HG03039 (cell line): ENCODE results near the gene ID3.
"Not testable (repeated sequence)": the region's sequence is repeated elsewhere in the genome, so short reads cannot be mapped to it uniquely, and the experiment has no call there.

Source experiments
- ATAC-seq: cut with Tn5 transposase; IDR thresholded peaks from one replicate; pipeline ENCODE4 v1.9.1; 2021; ENCODE audit warnings: mild to moderate bottlenecking, moderate library complexity; ENCODE audit not compliant: unreplicated experiment

ID3 gene

DNA sequence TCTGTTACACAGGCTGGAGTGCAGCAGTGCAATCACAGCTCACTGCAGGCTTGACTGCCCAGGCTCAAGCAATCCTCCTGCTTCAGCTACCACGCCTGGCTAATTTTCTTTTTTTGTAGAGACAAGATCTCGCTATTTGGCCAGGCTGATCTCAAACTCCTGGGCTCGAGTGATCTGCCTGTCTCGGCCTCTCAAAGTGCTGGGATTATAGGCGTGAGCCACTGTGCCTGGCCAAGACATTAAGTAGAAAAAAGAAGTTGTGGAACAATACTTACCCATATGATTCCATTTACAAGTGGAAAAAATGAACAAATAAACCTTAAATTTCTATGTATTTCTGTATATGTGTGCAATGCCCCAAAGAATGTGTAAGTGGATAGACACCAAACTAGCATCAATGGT, 30.3 kb upstream of the ID3 start:
- no peak for ATAC-seq

DNA sequence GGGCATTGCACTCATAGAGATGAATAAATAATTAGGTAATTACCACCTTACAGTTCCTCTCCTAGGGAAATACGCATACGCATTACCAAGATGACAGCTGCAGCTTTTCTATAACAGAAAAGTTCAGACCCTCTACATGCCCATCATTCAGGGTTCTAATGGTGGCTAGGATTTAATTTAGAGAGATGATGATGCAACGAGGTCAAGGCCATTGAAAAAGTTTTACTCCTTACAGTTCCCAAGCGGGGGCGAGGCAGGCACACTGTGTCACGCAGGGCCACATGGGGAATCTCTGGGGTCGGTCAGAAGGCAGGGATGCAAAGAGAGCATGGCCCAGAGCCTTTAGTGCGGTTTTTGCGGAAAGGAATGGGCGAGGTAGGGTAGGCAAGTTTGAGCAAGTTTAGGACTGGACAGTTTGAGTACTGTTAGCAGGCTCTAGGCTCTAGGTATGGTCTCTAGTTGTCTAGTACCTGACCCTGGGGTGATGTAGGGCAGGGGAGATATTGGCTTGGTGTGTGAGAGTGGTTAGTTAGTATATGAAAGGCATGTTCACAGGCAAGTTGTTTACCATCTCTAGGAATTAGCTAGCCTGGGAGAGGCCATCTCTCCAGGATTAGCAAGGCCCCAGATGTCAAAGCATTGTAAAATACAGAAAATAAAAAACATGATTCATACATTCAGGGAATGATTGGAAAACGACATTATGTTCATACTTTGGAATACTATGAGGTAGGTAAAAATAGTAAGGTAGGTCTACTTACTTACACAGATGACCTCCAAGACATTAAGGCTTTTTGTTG, 29.6 kb upstream of the ID3 start:
- ATAC-seq: no peak

DNA sequence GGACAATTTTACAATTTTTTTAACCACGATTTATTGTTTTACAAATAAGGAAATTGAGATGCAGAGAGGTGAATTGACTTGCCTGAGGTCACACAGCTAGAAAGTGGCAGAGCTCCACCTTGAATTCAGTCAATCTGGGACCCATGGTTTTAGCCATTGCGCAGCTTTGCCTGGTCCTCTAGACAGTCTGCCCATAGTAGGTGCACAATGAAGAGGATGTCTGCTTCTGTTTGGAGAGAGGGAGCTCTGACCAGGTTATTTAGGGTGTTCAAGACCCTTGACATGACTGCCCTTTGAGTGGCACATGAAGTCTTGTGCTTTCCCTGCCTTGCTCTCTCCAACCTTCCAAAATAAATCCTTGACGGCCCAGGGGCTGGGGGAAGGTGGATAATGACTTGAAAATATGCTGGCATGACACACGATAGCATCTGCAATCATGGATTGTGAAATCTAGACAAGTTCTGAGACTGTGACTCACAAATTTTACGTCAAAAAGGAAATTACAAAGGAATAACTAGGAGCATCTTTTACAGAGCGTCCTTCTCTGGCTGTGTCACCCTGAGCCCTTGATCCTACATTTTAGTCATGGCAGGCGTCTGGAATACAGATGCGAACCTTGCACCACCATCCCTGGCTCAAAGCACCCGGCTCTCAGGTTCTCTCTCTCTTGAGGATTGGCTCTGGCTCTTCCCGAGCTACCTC, 26.2 kb upstream of the ID3 start:
- ATAC-seq: no peak

DNA sequence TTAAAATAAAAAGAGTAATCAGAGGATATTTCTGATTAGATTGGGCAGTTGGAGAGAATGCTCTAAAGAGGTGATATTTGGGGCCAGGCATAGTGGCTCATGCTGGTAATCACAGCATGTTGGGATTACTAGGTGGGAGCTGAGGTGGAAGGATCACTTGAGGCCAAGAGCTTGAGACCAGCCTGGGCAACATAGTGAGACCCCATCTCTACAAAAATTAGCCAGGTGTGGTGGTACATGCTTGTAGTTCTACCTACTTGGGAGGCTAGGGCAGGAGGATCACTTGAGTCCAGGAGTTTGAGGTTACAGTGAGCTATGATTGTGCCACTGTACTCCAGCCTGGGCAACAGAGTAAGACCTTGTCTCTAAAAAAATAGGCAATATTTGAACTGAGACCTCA, 24.4 kb upstream of the ID3 start:
- not testable (repeated sequence) for ATAC-seq

DNA sequence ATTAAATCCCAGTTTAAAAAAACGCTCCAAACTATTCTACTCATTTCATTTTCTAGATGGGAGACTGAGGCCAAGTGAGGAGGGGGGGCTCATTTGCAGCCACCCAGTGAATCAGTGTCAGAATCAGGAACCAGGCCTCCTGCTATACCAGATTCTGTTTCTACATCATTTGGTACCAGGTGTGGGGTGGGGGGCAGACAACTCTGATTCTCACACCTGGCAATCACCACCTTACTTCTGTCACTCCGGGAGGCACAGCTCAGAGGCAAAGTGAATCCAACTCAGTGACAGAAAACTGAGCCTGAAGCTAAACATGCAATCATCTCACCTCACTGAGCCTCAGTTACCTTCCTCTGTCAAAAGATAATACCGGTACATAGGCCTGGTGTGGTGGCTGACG, 23.5 kb upstream of the ID3 start:
- ATAC-seq: no peak

DNA sequence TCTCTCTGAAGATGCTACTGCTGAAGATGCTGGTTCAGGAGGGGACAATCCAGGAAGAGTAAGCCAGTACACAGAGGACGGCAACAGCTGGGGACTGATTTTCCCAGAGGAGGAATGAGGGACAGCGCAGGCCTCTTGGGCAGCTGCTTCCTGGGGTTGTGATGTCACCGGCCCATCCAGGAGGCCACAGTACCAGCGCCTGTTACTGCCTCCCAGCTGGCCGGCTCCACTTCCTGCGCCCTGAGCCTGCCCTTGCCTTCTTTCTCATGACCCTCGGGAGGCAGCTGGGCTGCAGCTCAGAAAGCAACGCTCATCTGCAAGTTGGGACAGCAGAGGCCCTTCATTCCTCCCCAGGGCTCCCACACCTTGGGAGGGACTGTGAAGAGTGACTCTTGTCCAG, 21.9 kb upstream of the ID3 start:
- ATAC-seq: no peak

DNA sequence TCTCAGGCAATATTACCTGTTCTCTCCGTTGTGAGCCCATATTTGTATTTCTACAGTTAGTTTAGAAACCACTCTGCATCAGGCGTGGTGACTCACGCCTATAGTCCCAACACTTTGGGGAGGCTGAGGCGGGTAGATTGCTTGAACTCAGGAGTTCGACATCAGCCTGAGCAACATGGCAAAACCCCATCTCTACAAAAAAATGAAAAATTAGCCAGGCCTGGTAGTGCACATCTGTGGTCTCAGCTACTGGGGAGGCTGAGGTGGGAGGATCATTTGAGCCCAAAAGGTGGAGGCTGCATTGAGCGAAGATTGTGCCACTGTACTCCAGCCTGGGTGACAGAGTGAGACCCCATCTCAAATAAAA, 19.7 kb upstream of the ID3 start:
- no peak for ATAC-seq

DNA sequence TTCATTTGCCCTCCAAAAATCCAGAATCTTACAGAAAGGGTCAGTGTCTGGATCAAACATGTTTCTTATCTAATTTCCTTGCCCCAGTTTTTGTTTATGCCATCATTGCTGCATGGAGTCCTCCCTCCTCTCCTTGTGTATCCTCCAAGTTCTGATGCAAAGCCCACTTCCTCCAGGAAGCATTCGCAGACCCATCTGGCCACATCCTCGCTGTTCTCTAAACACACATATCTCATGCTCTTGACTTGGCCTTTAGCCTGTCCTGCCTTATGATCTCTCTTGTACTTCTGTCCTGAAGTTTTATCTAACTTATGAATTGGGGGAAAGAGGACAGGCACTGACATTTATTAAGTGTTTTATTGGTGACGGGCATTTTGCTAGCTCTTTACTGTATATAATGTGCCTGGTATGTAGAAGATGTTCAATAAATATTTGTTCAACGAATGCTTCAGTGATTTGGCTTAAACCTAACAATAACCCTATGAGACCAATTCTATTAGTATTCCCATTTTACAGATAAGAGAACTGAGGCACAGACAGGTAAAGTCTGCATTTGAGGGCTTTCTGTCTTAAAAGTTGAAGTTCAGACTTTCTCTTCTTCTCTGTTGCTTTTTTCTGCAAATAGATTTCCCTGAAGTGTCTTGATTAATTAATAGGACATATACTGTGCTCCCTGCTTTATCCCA, 19.2 kb upstream of the ID3 start:
- ATAC-seq: no peak

DNA sequence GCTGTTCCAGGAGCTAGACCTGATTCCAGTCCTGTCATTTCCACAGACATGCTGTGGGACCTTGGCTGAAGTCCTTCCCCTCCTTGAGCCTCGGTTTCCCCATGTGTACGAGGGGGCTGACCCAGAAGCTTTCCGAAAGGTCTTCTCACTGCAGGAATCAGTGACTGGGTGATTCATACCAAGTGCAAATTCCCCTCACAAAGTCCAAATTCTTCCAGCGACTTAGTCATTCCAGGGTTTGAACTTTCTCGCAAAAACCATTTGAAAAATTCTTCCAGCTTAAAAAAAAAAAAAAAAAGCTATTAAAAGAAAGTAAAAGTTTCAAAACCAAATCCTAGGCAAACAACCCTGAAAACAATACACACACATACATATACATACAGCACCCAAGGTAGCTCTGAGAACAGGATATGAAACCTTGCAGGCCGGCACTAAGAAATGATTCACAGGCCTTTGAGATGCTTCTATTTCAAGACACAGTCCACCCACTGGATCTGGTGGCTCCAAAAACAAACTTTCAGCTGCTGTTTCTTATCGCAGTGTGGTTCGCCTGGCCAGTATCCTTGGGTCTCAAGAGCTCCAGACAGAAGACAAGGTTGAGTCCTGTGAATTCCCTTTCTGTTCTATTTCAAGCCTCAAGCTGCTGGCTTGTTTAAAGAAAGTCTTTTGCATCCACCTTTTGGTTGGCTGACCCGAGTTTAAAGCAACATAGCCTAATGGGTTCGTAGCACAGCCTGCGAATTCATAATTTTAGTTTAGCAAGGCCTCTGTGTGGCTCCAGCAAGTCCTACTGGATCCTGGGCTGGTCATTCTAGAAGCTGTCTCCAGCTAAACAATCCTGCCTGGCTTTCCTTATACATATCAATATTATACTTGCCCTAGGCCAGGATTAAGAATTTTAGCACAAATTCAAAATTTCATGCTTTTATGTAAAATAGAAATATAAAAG, 18.0 kb upstream of the ID3 start:
- peak; percentile 75 for ATAC-seq

DNA sequence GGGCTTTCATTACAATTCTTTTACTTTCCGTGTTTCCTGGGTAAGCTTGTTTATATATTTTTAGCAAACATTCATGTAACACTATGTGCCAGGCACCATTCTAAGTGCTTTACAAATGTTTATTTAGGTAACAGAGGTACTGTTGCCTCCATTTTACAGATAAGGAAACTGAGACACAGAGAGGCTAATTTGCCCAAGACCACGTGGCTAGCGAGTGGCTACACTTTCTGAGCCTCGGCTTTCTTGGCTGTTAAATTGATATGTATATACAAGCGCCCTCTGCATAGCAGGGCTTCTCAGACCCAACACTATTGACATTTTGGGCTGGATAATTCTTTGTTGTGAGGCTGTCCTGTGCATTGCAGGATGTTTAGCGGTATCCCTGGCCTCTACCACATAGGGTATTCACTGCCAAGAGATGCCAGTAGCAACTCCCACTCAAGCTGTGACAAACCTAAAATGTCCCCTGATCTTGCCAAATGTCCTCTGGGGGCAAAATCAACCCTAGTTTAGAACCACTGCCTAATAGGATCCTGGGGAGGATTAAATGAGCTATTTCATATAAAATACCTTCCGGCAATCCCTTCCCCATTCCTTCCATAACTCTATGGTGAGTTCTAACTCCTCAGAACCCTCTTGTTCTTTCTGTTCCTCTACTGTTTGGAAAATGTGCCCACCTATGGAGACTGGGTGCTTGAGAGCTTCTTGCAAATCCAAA, 17.2 kb upstream of the ID3 start:
- no peak for ATAC-seq

DNA sequence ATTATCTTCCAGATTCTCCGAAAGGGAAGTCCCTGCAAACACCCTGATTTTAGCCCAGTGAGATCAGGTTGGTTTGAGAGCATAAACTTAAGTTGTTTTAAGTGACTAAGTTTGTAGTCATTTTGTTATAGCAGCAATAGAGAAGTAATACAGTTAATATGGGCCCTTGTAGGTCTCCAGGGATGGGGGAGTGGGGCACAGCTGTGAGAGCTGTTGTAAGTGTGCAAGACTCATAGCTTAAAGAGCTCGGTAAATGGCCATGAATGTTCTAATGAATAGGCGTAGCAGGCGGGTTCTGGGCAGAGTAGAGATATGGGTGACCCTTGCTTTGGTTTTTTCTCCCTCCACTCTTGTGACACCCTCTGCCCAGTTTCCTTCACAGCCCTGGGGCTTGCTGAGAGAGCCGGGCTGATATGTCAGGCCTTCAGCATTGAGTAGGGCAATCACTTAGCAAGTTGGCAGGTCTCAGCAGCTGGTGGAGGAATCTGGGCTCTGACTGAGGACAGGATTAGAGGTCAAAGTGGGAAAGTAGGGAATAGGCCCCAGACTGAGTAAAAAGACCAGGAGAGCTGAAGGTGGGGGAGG, 16.0 kb upstream of the ID3 start:
- no peak for ATAC-seq

DNA sequence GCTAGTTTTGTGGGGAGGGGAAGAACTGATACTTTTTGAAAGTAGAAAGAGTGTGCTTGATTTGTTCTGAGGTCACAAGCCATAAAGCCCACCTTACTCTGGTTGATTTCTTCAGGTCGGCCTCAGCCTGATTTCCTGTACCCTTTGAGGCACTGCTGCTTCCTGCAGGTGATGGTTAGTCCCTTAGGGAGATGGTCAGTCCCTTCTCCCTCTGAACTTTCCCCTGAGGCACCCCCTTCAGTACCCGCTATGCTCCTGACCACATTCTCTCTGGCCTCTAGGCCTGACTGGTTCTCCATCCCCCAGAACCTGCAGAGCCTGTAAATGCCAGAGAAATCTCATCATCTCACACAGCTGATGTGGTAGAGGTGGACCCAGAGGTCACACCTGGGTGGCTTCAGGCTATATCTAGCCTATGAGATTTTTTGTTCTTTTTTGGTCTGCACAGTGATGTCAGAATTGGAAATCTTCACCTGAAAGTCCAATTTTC, 15.0 kb upstream of the ID3 start:
- no peak for ATAC-seq

DNA sequence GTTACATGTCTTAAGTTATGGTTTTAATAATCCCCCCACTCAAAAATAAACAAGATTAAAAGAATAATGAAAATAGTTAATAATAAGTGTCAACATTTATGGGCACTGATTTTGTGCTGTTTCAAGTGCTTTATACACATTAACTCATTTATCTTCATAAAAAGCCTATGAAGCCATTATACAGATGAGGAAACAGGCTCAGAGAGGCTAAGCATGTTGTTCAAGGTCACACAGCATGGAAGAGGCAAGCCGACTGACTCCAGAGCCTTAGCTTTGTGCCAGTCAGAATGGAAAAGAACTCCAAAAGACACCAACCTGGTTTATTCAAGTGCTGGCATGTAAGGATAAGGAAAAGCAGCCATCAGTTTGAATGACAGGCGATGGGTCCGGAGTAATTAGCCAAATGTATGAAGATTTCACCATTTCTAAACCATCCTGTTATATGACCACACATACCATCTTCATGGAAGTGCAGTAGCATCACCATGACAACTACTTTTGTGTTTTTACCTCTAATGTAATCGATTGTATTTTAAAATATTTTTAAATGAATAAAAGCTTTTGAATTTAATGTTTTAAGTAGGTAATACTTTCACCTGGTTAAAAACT, 14.4 kb upstream of the ID3 start:
- ATAC-seq: no peak

DNA sequence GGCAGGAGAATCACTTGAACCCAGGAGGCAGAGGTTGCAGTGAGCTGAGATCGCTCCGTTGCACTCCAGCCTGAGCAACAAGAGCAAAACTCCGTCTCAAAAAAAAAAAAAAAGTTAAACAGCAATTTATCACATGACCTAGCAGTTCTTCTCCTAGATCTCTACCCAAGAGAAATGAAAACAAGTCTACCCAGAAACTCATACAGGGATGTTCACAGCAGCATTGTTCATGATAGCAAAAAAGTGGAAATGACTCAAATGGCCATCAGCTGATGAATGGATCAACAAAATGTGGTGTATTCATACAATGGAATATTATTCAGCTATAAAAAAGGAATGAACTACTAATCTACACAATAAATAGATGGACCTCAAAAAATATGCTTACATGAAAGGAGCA, 12.2 kb upstream of the ID3 start:
- ATAC-seq: no peak

DNA sequence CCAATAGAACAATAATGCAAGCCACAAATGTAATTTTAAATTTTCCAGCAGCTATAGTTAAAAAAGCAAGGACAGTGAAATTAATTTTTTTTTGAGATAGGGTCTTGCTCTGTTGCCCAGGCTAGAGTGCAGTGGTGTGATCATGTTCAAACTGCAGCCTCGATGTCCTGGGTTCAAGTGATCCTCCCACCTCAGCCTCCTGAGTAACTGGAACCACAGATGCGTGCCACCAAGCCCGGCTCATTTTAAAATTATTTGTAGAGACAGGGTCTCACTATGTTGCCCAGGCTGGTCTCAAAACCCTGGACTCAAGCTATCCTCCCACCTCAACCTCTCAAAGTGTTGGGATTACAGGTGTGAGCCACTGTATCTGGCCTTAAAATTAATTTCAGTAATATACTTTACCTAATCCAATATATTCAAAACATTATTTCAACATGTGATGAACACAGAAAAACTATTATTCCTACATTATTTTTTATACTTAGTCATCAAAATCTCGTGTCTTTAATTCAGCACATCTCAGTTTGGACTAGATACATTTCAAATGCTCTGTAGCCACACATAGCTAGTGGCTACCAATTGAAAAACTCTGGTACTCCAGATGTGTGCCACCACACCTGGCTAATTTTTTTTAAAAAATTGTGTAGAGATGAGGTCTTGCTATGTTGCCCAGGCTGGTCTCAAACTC, 10.8 kb upstream of the ID3 start:
- no peak for ATAC-seq

DNA sequence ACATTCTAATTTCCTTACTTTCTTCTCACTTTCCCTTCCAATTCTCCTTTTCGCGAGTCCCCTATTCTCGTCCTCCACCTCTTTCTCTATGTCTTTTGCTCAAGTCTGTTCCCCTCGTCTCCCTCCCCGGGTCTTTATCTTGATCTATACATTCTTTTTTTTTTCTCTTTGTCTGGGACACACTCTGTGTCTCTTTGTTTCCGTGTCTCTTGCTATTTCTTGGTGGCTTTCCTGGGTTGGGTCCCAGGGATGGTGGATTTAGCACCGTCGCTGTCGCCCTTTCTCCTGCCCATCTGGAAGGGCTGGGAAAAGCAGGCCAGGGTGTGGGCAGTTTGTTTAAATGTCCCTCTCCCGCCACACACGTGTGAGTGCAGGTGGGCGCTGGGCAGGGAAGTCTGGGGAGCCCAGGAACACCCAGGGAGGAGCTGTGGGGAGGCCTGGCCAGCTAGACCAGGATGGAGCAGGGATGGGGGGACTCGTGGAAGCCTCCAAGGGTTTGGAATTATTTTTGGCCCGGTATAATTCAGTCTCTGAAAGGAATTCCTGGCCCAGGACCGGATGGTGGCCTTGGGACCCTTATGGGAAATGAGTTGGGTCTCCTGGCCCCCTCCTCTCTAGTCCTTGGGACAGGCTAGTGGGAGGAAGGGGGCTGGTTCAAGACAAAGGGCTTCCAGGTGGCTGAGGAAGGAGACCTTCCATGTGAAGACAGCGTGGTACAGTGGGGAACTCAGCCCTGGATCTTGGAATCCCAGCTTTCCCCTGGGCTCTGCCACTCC, 9.5 kb upstream of the ID3 start:
- no peak for ATAC-seq

DNA sequence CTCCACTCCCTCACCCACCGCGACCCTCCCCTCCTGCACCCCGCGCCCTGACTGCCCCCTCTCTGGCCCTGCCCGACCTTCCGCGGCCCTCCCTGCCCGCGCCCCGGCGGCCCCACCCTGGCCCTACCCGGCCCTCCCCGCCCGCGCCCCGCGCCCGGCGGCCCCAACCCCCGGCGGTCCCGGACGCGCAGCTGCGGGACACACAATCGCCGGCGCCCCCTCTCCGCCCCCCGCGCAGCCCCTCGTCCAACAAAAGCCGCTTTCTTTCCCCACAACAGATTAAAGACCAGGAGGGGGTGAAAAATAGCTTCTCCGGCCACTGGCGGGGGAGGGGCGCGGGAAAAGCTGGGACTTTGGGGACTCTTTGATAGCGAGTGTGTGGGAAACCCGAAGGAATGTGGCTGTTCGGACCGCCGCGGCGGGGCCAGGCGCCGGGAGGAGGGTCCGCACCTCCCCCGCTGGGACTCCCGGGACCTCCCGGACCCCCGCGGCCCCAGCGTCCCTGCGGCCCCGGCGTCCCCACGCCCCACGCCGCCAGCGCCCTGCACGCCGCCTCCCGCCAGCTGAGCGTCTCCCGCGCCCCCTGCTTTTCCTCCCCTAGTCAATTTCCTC, 8.8 kb upstream of the ID3 start:
- ATAC-seq: no peak

DNA sequence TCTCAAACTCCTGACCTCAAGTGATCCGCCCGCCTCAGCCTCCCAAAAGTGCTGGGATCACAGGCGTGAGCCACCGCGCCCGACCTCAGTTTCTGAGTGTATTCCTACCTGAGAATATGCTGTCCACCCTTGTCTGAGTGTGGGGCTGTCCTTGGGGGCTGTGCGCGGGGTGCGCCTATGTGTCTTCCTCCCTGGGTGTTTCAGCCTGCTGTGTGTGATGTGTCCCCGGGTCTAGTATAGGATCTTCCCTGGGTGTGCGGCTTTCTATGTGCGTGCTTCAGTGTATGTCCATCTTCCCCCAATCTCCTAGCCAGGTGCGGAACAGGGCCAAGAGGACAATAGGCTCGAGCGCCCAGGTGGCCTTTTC, 8.3 kb upstream of the ID3 start:
- no peak for ATAC-seq
